Epidermal melanocyte (primary cell): ENCODE measurements around the gene TGFBR3.

ENCODE experiments used
- DNase-seq: peaks from one replicate; pipeline ENCODE4 v3.0.0; 2011; ENCODE audit warnings: low spot score; ENCODE audit not compliant: insufficient read length

Gene TGFBR3

GRCh38 chr1:91803847-91804545 lies 82.0 kb downstream of the TGFBR3 start:
- DNase-seq: no peak

DNA sequence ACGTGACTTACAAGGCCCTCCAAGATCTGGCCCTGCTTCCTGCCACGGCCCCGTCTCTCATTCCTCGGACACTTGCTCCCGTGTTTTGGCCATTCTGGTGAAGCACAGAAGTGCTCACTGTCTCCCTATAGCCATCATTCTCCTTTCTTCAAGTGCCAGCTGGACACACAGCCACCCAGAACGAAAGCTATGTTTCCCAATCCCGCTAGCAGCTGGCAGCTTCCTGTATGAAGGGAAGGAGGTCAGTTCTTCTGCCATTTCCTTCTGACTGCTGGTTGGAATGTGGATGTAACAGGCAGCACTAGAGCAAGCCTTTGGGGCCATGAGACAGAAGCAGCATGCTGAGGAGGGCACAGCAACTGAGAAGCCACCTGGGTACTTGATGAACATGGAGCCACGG lies 82.8 kb downstream of the TGFBR3 start:
- no peak for DNase-seq

DNA sequence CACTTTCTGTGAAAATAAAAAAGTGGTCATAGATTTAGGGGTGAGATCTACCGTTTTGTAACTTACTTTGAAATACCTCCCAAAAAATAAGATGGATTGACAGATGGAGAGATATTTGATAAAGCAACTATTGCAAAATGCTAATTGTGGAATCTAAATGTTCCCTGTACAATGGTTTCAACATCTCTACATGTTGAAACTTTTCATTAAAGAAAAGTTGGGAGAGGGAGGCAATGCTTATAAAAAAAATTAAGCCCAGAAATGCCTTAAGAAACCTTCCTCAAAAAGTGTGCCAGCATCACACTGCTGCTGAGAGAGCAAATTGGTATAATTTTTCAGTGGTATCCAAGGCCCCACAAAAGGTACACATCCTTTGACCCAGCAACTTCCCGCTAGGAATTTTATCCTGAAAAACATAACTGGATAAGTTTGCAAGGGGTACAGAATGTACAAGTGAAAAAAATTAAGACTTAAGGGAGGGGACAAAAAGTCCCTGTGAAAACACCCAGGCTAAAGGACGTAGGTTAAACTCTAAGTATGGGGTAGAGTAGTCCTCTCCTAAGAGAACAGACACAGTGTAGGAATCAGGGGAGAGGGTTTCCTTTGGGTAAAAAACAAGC lies 84.3 kb downstream of the TGFBR3 start:
- no peak for DNase-seq

DNA sequence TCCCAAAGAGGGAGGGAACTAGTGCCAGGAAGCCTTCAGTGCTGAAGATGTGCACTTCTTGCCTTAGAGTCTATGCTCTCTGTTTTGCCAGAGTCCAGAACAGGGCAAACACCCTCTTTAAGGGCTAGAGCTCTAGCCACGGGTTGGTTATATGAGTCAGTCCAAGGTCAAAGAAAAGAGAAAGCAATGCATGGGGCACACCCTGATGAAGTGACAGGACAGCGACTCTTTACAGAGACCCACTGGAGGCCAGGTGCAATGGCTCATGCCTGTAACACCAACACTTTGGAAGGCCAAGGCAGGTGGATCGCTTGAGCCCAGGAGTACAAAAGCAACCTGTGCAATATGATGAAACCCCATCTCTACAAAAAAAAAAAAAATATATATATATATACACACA lies 86.1 kb downstream of the TGFBR3 start:
- DNase-seq: no peak

- DNase-seq: no peak
These were observed 86.8 kb downstream of the TGFBR3 start for GRCh38 chr1:91799159-91799558.

DNA sequence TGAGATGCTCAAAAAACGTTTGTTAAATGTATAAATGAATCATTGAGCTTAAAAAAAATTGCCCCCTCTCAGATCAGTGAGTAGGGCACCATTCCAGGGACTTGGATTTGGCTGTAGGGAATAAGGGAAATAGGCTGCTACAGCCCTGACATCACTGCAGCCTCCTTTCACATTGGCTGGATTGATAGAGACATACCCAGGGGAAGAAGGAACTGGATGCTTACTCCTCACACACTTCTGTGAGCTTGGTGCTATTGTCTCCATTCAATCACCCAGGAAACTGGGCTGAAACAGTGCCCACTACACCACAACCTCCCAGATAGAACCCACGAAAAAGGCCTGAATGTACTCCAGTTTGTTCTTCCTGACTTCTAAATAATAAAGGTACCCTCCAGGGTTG lies 87.2 kb downstream of the TGFBR3 start:
- no peak for DNase-seq

GRCh38 chr1:91798241-91798648 lies 87.7 kb downstream of the TGFBR3 start:
- no peak for DNase-seq

DNA sequence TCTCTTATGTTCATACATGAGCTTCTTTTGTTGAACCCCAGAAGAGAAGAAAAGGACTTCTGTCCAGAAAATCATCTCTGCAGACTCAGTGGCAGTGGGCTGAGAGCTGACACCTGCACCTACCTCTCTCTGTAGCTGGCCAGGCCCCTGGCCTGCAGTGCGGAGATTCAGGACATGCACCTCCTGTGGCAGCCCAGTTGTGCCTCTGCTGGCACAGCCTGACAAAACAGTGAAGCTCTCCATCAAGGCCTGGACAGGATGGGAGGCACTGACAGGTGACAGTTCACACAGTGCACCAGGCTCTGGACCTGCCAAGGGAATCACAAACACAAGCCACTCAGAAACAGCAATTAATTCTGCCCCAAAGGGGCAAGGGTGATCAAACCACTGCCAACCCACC lies 88.8 kb downstream of the TGFBR3 start:
- DNase-seq: no peak

GRCh38 chr1:91796390-91796654 lies 89.6 kb downstream of the TGFBR3 start:
- DNase-seq: no peak

DNA sequence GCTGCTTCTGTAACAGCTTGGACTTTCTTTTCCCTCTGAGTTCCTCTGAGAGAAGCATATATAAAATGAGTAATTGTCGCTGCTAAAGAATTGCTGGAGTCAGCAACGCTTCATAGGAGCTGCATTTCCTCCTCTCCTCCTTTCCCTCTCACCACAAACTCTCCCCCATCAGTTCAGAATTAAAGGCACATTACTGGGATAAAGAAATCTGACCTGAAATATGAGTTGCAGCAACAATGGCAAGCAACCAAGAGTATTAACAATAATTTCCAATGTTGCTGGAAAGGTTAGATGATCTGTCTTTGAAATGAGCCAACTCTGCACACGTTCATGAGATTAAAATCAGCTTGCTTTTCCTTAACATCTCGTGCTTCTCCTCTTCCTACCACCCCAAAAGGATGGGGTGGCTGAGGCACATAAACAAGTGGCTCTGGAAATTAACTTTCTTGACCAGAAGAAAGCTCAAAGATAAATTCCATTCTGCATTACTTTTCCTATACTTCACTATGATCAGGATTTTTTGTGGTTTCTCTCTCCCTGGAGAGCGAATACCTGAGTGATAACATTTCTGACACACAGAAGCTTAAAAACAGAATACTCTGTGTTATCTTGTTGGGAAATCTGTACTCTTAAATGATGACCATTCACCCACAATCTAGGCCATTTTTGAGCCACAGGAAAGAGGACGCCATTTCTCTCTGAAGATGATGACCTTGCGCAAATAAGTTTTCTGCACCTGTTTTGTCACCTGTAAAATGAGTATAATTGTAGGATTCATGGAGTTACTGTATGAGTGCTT lies 90.2 kb downstream of the TGFBR3 start:
- no peak for DNase-seq

DNA sequence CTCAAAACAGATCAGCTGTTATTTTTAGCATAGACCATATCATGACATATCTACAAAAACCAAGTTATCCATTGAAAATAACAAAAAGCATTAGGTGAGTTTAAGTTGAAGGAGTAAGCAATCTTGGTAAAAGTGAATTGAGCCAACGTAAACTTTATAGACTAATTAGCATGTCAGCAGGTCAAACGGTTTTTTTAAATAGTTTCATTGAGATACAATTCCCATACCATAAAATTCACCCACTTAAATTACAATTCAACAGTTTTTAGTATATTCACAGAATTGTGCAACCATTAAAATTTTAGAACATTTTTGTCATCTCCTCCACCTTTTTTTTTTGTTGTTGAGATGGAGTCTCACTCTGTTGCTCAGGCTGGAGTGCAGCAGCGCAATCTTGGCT lies 92.1 kb downstream of the TGFBR3 start:
- DNase-seq: no peak

DNA sequence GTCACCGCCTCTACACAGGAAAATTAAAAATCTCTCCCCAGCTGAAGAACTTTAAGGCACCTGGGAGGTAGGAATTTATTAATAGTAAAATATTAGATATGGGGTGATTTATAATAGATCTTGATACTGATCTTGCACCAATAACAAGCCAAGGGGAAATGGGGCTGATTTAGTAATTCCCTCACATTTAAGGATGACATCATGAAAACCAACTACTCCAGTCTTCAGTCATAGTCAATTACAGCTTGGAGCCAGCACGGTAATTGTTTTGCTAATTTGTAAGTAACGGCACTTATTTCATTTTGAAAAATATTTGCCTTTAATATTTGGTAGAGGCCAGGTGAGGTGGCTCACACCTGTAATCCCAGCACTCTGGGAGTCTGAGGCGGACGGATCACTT lies 92.8 kb downstream of the TGFBR3 start:
- DNase-seq: no peak

DNA sequence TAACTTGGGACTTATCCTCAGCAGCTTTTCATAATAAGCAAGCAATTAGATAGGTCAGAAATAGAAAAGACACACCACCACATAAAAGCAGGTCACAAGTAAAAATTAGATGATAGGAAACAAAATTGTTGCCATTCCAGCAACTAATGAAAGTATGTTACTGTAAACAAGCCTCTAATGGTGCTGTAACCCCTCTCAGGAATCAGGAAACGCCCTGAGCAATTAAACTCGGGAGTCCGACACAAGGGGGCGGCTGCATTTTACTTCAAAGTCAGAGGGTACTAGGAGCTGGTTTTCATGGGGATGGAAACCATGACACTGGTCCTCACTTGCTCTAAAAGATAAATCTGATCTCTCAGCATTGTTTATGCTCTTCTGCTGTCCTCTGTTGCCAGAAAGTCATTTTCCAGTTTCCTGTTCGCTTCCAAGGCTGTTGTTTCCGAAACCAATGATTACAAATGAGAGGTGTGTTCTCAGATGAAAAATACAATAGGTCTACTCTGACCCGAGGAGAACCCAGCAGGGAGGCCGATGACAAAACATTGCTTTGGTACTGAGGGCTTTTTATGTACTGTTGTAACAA lies 93.4 kb downstream of the TGFBR3 start:
- DNase-seq: no peak

DNA sequence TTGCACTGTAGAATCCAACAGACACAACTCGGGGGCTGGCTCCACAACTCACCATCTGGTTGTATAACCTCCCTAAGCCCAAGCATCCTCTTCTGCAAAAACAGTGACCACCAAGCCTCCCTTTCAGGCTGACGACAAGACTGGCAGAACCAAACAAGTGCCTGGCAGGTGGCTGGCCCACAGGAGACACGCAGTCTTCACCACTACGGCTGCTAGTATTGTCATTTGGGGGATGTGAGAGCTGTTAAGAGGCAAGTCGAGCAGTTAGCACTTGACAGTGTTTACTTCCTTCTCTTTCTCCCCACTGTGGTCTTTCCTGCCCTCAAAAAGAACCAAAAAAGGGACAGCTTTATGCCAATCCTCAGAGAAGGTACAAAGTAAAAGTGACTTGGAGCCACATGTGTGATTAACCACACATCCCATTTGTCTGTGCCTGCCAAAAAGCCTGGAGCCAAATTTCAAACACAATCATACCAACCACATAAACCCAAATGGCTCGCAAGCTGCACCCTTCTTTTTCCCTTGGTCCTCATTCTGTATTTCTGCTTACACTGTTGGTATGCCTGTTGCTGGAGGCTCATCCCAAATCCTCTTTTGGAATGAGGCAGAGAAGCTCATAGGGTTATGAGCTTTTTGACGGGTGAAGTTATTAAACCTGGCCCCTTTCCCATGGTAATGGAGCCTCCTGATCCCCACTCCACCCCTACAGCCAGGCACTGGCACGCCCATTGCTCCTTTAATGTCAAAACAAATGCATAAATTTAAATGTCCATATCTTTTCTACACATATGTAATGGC lies 94.1 kb downstream of the TGFBR3 start:
- no peak for DNase-seq

- no peak for DNase-seq
These were observed 94.8 kb downstream of the TGFBR3 start for GRCh38 chr1:91791103-91791502.

DNA sequence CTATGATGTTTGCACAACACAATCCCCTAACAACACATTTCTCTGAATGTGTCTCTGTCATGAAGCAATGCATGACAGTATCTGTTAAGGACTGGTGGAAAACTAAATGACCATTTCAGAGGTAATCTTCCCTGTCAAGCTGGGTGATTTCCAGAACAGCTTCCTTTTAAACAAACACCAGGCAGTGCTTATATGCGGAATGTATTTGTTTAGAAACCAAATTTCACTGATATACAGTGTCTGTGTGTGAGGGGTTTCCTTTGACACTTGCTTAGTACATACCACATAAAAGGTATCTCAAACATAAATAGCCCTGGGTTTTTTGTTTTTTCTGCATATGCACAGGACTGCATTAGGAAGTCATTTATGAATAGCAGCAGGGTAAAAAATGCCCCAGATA lies 95.6 kb downstream of the TGFBR3 start:
- no peak for DNase-seq

DNA sequence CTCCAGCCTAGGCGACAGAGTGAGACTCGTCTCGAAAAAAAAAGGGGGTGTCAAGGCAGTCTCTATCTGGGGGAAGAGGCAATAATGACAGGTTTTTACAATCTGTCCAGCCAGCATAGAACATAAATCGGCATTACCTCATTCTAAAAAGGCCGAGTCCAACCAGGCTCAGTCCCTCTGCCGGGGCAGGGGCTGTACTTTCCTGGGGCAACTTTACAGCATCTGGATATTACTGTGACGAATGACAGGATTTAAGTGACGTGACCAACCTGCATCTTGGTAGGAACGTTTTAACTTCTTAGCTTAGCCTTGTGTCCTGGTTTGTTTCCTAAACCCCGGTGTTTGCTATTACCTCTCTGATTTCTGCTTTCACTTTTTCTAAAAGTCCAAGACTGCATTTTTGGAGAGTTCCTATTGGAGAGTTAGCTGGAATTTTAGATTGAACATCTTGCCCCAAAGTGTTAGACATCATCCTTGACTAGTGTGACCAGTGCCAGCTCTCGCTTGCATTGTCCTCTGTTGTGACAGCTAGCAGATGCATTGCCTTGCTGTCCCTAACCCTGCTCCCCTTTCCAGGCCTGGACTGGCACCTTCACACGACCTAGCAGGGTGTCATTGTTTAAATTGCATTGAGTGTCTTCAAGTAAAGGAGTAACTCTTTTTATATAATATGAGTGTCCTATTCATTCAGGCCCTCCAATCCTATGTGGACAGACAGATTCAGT lies 96.5 kb downstream of the TGFBR3 start:
- no peak for DNase-seq

DNA sequence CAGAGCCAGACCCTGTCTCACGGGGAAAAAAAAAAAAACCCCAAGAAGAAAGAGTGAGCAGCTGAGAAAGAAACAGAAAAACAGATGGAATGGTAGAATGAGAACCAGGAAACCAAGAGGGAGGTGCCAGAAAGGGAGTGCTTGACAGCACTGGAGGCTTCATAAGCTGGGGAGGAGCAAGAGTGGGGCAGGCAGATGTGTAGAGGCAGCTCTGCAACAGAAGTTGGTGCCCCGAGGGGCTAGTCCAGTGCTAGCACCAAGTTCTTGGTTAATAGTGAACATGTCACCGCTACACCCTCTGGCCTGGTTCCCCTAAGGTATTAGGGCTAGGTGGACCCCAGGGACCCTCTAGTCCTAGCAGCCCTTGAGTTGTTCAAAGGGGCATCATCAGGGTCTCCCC lies 98.0 kb downstream of the TGFBR3 start:
- no peak for DNase-seq

DNA sequence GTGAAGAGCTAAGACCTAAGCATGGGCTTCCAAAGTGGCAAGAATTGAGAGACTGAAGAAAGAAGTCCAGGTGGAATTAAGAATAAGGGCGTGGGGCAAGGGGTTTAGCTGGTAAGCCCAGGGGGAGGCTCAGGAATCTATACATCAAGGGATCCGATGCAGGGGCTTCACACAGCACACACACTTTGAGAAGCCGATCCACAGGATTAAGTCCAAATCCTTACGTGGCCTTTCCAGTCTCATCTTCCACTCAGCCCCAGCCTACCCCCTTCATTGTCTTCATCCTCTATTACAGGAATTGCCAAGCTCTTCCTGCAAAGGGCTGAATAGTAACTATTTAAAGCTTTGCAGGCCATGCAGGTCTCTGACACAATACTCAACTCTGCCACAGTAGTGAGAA lies 101.3 kb downstream of the TGFBR3 start:
- DNase-seq: no peak

DNA sequence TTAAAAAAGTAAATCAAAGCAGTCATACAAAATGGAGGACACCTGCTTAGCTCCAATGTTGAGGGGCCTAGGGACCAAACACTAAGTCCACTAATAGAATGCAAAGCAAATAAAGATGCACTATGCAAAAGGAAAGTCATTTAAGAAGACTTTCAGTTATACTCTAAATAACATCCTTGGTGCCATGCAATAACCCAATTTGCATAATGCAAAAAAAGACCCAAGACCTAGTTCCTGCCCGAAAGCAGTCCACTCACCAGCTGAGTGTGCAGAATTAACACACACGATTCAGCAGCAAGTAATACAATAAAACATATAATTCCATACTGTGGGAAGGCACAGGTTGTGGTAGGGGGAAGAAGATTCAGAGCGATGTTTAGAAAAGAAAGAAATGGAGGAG lies 101.8 kb downstream of the TGFBR3 start:
- no peak for DNase-seq
